HL-60 (cell line): ENCODE measurements around the gene SRRD.
A peak's percentile ranks its signal among the peaks of the same experiment; 100 is the strongest.

Experiments used
- GABPA ChIP-seq: IDR thresholded peaks from 2 replicates; pipeline ENCODE4 v1.6.1; 2012; ENCODE audit warnings: low read depth
- POLR2AphosphoS5 ChIP-seq: IDR thresholded peaks from 2 replicates; pipeline ENCODE4 v1.6.1; 2012; ENCODE audit warnings: low read depth
- SPI1 ChIP-seq: IDR thresholded peaks from 2 replicates; pipeline ENCODE4 v1.6.1; 2012; ENCODE audit warnings: low read depth, mild to moderate bottlenecking, borderline replicate concordance
- TF ChIP-seq, protein P1 (sequence below): IDR thresholded peaks from one replicate; pipeline ENCODE4 v1.5.1; 2011; ENCODE audit warnings: low read length, control low read depth, inconsistent platforms; ENCODE audit not compliant: insufficient read depth
- TF ChIP-seq, protein P2 (sequence below): IDR thresholded peaks from 2 replicates; pipeline ENCODE4 v1.6.1; 2012; ENCODE audit warnings: low read depth; ENCODE audit not compliant: insufficient replicate concordance

DNA sequence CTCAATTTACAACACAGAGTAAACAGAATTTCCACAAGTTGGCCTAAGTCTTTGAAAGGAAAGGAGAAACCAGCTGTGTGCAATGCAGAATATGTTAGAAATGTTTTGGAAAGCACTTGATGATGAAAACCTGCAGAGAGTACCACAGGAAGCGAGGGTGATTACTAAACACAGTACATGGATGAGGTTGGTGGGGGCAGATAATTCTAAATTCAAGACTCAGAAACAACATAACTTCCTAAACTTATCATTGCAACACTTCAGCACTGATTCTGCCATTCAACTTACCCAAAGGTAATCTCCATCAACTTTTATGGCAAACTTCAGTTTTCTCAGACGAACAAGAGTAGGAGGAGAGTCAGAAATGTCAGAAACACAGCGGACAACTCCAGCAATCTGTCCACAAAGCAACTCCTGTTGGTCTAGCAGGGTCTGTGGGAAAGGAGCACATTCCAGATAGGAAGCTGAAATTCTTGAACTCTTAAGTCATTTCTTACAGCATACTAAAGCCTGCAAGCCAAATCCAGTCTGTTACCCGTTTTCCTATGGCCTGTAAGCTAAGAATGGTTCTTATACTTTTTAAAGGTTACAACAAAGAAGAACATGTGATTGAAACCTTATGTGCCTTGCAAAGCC is 6.9 kb upstream of the SRRD start:
- TF ChIP-seq, protein P1, sequence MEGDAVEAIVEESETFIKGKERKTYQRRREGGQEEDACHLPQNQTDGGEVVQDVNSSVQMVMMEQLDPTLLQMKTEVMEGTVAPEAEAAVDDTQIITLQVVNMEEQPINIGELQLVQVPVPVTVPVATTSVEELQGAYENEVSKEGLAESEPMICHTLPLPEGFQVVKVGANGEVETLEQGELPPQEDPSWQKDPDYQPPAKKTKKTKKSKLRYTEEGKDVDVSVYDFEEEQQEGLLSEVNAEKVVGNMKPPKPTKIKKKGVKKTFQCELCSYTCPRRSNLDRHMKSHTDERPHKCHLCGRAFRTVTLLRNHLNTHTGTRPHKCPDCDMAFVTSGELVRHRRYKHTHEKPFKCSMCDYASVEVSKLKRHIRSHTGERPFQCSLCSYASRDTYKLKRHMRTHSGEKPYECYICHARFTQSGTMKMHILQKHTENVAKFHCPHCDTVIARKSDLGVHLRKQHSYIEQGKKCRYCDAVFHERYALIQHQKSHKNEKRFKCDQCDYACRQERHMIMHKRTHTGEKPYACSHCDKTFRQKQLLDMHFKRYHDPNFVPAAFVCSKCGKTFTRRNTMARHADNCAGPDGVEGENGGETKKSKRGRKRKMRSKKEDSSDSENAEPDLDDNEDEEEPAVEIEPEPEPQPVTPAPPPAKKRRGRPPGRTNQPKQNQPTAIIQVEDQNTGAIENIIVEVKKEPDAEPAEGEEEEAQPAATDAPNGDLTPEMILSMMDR: no peak
- TF ChIP-seq, protein P2, sequence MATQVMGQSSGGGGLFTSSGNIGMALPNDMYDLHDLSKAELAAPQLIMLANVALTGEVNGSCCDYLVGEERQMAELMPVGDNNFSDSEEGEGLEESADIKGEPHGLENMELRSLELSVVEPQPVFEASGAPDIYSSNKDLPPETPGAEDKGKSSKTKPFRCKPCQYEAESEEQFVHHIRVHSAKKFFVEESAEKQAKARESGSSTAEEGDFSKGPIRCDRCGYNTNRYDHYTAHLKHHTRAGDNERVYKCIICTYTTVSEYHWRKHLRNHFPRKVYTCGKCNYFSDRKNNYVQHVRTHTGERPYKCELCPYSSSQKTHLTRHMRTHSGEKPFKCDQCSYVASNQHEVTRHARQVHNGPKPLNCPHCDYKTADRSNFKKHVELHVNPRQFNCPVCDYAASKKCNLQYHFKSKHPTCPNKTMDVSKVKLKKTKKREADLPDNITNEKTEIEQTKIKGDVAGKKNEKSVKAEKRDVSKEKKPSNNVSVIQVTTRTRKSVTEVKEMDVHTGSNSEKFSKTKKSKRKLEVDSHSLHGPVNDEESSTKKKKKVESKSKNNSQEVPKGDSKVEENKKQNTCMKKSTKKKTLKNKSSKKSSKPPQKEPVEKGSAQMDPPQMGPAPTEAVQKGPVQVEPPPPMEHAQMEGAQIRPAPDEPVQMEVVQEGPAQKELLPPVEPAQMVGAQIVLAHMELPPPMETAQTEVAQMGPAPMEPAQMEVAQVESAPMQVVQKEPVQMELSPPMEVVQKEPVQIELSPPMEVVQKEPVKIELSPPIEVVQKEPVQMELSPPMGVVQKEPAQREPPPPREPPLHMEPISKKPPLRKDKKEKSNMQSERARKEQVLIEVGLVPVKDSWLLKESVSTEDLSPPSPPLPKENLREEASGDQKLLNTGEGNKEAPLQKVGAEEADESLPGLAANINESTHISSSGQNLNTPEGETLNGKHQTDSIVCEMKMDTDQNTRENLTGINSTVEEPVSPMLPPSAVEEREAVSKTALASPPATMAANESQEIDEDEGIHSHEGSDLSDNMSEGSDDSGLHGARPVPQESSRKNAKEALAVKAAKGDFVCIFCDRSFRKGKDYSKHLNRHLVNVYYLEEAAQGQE: peak; percentile 26
- 0 out of 2 replicates have a peak, but pooled peaks have one; percentile 12 for TF ChIP-seq SPI1
- TF ChIP-seq POLR2AphosphoS5: 0 out of 2 replicates have a peak, but pooled peaks have one; percentile 22
- no peak for TF ChIP-seq GABPA
